ENCODE measurements around the gene EDIL3.

GRCh38 chr5:84069608-84070179, 315.0 kb downstream of the EDIL3 start:
- TF ChIP-seq CTCF (IDR thresholded peaks at IDR 0.05) = no peak
- TF ChIP-seq POLR2A (IDR thresholded peaks at IDR 0.05) = no peak
- TF ChIP-seq EP300 (IDR thresholded peaks at IDR 0.05) = no peak
- no peak for TF ChIP-seq POLR2AphosphoS5 (IDR thresholded peaks at IDR 0.05)

All from upper lobe of left lung (tissue), 4 donors.